NAMALWA (cell line): ENCODE data around the gene TIPIN.
"Not testable (repeated sequence)": the region's sequence is repeated elsewhere in the genome, so short reads cannot be mapped to it uniquely, and the experiment has no call there.

ENCODE experiments used
- DNase-seq: peaks from one replicate; pipeline ENCODE4 v3.0.0-alpha.2; 2015; ENCODE audit warnings: low spot score

Gene TIPIN

DNA sequence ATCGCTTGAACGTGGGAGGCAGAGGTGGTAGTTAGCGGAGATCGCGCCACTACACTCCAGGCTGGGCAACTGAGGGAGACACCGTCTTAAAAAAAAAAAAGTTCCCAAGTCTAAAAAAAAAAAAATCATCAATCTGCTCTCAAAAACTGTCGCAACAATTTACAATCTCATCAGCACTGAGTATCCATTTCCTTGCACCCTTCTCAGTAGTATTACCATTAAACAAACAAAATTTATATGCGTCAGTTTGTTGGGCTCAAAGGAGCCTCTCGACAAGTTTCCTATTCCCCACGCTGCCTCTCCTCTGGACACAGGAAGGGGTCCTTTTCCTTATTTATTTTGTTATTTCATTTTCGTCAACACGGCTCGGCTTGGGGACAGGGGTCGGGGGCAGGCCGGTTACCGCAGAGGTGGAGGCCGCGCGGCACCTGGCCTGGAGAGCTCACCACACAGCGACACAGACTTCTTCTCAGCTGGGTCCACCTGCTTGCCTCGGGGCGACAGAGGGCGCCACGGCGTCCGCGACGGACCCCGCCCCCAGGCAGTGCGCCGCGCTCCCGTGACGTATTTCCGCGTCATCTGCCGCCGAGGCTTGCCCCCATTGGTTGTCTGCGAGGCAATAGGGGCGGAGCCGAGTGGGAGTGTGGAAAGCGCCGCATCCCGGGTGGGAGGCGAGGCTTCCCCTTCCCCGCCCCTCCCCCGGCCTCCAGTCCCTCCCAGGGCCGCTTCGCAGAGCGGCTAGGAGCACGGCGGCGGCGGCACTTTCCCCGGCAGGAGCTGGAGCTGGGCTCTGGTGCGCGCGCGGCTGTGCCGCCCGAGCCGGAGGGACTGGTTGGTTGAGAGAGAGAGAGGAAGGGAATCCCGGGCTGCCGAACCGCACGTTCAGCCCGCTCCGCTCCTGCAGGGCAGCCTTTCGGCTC, 30.0 kb upstream of the TIPIN start, which contains the start of gene MAP2K1:
Gene MAP2K1, plus strand, starts transcription at position 709 of the 920 bp plus-strand sequence. CDS start 436 bp downstream, outside the sequence.
- DNase-seq = peak; percentile 98

DNA sequence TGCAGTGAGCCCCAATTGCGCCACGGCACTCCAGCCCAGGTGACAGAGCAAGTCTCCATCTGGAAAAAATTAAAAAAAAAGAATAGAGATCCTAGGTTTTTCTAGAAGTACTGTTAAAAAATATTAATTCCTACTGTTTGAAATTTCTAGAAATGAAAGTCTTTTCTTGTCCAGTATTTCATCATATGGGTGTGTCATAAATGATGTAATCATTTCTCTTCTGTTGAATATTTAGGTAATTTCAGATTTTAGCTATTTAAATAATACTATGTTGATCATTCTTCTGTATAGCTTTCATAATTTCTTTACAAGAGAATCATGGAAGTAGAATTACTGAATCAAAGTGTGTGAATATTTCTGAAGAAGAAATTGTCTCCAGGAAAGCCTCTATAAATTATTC, 24.9 kb upstream of the TIPIN start:
- DNase-seq = not testable (repeated sequence)

DNA sequence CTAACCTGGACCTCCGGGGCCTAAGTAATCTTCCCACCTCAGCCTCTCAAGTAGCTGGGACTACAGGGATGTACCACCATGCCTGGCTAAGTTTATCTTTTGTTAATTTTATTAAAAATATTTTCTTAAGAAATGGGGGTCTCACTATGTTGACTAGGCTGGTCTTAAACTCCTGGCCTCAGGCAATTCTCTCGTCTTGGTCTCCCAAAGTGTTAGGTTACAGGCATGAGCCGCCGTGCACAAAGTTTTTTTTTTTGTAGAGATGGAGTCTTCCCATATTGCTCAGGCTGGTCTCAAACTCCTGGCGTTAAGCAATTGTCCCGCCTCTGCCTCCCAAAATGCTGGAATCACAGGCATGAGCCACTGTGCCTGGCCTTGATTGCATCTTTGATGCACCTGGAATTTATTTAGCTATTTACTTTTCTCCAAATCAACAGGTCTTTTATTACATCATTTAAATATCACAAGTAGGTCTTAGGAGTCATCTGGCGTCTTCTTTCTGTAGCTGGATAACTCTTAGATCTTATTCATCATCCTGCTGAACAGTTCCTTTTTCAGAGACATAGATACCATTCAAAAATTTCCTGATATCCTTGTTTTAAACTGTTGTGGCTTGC, 22.4 kb upstream of the TIPIN start:
- no peak for DNase-seq

DNA sequence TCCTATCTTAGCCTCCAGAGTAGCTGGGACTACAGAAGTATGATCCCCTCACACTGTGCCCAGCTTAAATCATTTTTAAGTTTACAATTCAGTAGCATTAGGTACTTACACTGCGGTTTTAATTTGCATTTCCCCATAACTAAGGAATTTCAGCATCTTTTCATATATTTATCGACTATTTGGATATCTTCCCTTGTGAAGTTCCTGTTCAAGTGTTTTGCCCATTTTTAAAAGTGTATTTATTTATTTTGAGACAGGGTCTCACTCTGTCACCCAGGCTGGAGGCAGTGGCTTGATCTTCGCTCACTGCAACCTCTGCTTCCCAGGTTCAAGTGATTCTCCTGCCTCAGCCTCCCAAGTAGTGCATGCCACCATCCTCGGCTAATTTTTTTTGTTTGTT, 17.7 kb upstream of the TIPIN start:
- no peak for DNase-seq

DNA sequence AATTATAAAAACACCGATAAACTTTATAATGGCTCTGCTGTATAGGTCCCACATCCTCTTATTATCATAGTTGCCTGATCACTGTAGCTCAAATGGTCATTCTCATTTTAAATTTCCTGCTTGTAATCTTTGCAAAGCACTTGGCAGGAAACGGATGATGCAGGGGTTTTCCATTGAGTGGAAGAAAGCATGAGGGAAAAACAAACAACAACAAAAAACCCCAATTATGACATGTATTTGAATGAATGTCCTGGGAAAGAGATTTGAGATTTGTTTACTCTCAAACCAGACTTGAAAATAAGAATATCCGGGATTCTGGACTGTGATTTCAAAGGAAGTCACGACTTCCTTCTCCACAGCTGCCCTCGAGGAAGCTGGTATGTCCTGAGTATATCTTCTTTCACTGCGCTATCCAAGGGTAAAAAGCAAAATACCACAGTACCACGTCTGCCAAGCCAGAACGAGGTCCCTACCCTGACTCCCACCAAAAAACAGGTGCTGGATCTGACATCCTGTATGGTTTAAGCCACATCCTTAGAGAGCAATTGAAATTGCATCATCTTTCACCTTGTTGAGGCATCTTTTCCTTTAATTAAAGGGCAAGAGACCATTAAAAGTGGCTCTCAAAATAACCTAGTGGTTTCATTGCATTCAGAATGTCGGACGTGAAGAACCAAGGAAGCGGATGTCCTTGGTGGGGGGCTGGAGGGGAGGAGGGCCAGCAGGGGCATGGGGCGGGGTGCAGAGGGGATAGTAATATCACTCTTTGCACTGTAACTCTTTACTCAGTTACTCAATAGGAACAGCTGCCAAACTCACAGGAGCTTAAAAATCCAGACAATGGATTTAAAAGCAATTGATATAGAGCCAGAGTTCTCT, 13.5 kb upstream of the TIPIN start:
- DNase-seq = peak; percentile 59

DNA sequence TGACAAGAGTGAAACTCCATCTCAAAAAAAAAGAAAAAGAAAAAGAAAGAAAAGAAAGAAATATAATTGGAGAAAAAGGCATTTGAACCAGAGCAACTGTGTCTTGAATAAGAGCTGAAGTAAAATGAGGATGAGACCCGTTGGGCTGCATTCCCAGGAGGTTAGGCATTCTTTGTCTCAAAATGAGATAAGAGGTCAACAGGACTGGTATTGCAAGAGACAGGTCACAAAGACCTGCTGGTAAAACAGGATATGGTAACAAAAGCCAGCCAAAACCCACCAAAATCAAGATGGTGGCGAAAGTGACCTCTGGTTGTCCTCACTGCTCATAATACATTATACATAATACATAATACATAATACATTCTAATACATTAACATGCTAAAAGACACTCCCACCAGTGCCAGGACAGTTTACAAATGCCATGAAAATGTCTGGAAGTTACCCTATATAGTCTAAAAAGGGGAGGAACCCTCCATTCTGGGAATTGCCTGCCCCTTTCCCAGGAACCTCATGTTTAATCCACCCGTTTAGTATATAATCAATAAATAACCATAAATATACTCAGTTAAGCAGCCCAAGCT, 8.6 kb upstream of the TIPIN start:
- DNase-seq = no peak

DNA sequence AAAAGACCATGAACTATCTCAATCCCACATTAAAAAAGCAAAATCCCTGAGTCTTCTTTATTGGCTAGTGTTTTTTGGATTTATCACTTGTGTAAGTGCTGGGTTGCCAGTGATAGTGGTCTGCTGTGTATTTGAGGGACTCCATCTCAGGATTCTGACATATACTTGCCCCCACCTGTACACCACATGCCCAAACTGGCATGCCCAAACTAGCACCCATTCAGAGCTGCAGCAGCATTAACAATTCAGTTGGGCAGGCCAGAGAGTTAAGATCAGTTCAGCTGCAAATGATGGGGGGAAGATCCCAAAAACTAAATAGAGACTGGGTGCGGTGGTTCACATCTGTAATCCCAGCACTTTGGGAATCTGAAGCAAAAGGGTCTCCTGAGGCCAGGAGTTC, 6.3 kb upstream of the TIPIN start:
- DNase-seq = no peak

DNA sequence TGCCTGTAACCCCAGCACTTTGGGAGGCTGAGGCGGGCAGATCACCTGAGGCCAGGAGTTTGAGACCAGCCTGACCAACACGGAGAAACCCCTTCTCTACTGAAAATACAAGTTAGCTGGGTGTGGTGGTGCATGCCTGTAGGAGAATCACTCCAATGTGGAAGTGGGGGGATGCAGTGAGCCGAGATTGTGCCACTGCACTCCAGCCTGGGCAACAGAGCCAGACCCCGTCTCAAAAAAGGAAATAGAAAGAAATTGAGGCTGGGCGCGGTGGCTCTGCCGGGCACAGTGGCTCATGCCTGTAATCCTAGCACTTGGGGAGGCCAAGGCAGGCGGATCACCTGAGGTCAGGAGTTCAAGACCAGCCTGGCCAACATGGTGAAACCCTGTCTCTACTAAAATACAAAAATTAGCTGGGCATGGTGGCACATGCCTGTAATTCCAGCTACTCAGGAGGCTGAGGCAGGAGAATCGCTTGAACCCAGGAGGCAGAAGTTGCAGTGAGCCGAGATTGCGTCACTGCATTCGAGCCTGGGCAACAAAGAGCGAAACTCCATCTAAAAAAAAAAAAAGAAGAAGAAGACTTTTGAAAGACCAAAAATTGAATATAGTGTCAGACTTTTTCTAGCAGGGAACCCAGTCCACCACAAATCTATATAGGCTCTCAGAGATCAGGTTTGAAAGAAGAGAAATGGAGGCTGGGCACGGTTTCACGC, 5.4 kb upstream of the TIPIN start:
- DNase-seq = not testable (repeated sequence)

DNA sequence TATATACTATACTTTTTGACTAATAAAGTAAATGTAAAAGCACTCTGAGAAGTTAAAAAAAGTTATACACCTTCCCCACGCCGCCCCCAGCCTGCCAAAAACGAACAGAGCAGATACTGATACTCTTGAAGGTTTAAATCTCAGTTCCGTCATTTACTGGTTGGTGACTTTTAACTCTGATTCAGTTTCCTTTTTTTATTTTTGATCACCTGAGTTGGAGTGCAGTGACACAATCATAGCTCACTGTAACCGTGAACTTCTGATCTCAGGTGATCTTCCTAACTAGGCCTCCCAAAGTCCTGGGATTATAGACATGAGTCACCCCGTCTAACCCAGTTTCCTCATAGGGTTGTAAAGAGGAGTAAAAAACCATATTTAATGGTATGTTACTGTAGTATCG, 3.3 kb upstream of the TIPIN start:
- DNase-seq = peak; percentile 18

DNA sequence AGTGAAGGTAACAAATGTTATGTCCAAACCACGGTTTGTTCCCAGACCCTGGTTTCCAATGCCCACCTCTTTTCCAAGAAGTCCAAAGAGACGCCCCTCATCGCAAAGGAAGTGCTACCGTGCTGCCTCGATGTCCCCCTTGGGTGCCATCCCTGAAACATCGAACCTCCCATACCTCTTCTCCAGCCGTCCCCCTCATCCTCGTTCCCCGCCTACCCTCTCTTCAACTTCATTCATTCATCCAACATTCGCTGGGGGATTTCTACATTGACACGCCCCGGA, 467 bp downstream of the TIPIN start:
- DNase-seq = no peak

DNA sequence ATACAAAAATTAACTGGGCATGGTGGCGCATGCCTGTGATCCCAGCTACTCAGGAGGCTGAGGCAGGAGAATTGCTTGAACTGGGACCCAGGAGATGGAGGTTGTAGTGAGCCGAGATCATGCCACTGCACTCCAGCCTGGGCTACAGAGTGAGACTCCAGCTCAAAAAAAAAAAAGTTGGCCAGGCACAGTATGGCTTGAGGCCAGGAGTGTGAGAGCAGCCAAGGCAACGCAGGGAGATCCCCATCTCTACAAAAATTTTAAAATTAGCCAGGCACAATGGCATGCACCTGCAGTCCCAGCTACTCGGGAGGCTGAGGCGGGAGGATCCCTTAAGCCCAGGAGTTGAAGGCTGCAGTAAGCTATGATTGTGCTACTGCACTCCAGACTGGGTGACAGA, 8.0 kb downstream of the TIPIN start:
- DNase-seq = not testable (repeated sequence)

DNA sequence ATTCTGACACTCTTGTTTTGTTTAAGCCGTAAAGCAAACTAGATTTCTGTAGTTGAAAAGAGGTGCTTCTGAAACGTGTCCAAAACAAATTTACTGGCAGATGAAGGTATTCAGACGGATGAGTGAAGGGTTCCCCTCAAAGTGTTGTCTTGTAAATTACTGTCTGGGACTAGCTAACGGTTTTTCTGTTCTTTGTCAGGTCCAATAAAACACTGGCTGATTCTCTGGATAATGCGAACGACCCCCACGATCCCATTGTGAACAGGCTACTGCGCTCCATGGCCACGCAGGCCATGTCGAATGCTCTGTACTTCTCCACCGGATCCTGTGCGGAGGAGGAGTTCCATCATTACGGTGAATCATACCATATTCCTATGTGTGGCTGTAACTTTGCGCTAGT, 27.7 kb downstream of the TIPIN start:
- no peak for DNase-seq

DNA sequence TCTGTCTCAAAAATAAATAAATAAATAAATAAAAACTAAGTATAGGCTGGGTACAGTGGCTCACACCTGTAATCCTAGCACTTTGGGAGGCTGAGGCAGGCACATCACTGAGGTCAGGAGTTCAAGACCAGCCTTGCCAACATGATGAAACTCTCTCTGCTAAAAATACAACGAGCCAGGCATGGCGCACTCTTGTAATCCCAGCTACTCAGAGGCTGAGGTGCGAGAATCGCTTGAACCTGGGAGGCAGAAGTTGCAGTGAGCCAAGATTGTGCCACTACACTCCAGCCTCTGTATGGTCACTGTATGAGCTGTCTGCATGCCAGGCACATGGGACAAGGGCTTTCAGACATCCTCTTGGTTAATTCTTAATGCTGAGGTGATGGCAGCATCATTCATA, 28.7 kb downstream of the TIPIN start:
- DNase-seq = no peak

DNA sequence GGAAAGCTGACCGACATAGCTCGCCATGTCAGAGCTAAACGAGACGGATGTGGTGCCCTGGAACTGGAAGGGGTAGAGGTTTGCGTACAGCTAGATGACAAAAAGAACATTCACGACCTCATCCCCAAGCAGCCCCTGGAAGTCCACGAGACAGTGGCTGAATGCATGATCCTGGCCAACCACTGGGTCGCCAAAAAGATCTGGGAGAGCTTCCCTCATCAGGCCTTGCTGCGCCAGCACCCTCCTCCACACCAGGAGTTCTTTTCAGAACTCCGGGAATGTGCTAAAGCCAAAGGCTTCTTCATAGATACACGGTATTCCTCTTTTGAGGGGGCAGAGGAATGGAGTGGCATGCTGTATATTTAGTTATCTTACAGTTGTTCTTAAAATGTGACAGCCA, 30.4 kb downstream of the TIPIN start:
- DNase-seq = no peak

DNA sequence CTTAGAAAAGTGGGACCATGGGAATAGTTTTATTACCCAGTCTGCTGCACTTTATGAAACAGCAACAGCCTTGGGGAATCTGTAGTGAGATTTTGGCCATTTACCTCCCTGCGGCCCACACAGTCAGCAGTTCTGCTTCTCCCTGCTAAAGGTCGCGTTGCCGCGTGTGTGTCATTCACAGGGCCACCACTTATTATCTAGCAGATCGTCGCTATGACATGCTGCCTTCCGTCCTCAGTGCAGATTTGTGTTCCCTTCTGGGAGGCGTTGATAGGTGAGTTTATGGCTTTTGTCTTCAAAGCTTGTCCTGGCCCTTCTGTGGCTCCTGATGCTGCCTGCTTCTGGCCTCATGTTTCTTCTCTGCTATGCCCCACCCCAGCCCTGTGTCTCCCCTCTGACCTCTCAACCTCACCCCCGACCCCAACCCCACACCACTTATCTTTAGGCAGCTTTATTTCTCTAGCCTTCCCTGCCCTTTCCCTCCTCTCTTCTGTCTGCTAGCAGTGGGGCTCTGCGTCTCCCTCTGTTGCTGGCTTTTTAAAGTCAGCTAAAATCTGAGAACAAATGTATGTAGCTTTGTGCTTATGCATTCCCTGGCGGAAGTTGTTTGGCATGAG, 33.1 kb downstream of the TIPIN start:
- no peak for DNase-seq

DNA sequence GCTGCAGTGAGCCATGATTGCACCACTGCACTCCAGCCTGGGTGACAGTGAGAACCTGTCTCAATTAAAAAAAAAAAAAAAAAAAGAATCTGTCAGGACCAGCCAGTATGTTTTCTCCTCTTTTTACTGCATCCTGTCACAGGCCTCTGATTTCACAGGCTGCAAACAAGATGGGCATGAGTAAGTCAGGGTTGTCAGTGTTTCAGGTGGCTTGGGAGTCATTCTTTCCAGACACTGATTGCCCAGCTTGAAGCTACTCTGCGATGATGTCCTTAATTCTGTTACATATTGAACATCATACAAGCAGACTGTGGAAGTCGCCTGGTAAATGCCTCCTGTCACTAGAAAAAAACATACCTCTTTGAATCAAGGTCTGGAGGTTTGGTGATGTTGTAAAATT, 44.3 kb downstream of the TIPIN start:
- DNase-seq = no peak

DNA sequence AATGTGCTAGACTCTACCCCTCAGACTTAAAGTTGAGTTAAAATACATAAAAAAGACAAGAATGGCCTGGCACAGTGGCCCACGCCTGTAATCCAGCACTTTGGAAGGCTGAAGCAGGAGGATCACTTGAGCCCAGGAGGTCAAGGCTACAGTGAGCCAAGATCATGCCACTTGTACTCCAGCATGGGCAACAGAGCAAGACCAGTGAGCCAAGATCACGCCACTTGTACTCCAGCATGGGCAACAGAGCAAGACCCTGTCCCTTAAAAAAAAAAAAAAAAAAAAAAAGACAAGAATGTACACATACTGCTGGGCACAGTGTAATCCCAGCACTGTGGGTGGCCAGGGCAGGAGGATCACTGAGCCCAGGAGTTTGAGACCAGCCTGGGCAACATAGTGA, 45.7 kb downstream of the TIPIN start:
- no peak for DNase-seq

DNA sequence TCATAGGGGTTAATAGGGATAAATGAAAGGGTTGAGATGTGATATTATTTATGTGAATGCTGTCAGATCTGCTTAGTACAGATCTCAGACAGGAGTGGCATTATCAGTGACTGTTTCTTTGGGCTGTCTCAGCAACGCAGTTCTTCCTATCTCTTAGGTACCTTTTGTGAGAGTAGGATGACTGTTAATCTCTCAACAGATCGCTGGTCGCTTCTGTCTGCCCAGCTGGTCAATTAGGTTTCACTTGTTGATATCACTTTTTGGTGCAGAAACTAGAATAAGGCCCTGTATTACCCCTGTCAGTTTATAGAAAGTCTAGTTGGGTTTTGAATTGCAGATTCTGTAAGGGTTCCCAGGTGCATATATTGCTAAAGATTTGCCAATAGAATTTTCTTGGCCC, 46.7 kb downstream of the TIPIN start:
- no peak for DNase-seq

DNA sequence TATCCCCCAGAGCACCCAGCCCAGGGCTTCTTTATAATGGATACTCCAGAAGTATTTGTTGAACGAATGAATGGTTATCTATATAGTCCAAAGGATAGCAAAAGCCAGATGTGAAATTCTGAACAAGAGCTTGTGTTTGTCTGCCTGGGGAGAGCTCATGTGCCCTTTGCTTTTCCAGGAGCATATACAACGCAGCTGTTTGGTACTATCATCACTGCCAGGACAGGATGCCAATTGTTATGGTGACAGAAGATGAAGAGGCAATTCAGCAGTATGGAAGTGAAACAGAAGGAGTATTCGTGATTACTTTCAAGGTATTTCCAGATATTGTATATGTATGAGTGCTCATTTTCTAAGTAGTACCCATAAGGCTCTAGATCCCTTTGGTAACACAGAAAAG, 48.0 kb downstream of the TIPIN start:
- DNase-seq = no peak

DNA sequence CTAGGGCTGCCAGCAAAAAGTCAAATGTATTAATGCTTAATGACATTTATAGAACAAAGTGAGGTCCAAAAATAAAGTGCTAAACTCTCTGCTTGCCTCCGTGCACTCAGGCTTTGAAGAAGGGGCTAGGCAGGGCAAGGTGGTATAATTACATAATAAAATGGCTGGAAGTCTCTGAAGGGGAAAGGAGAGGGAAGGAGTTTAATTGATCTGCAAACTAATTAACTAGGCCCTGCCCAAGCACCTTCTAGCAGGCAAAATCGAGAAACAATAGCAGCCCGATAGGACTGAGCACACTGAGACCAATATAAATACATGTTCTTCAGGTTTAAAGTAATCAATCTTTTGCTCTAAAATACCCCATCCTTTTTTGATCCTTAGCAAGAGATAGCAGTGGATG, 50.1 kb downstream of the TIPIN start:
- no peak for DNase-seq

DNA sequence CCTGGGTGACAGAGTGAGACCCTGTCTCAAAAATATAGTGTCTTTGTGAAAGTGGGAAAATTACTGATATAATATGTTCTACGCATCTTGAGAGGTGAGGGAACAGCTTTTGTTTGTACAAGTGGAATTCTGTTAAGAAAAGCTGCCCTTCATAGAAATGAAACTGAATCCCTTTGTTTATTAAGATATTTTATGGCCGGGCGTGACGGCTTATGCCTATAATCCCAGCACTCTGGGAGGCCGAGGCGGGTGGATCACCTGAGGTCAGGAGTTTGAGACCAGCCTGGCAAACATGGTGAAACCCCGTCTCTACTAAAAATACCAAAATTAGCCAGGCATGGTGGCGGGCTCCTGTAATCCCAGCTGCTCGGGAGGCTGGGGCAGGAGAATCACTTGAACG, 52.1 kb downstream of the TIPIN start:
- not testable (repeated sequence) for DNase-seq
